ENCODE data around the gene RAB33B. TPM values are rescaled to one million over a fixed set of nuclear protein-coding genes. Genes with fewer than 3 reads are reported as not detected.

Gene RAB33B
- total and polyA plus RNA-seq, 2 of the 8 experiments (the other 6 are each of a cell fraction or from before 2014, with no cell fraction given), result 4.2 to 8.7 TPM

DNA sequence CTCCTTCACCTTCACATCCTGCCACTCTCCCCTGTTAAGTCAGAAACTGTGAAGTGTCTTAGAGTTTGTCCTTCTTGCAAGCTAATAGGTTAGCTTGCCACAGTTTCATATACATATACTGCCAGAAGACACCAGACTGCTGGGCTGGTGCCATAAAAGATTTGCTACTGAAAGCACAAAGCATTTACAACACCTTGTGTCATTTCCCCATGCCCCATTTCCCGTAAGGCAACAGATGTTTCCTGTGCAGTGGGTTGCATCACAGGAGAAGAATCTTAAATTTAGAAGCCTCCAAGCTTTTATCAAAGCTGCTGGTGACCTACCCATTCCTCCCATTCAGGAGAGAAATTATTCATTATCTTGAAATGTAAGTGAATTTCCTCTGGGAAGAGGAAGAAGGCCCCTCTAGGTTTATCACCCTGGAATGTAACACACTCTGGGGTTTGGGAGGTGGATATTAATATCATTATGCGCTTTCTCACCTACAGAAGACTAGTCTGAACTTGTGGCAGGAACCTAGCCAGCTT, 34.5 kb upstream of the RAB33B start (continued):
- no peak for TF ChIP-seq RXRA (IDR thresholded peaks at IDR 0.05; ENCODE audit: insufficient read depth, low read depth, low read length)
- TF ChIP-seq RBBP5 (IDR thresholded peaks at IDR 0.05; ENCODE audit: borderline replicate concordance, low read depth, low read length), result no peak
